Liver (tissue), 9 donors: ENCODE measurements around the gene FXYD4. TPM values are rescaled to one million over a fixed set of nuclear protein-coding genes. Genes with fewer than 3 reads are reported as not detected.

Source experiments
- DNase-seq: peaks from one replicate; pipeline ENCODE4 v3.0.0-alpha.2; 2017; ENCODE audit warnings: low spot score
- H3K27ac ChIP-seq, 2 donors: one replicate each; pipeline ENCODE4 v1.7.0; 2013; ENCODE audit warnings: inconsistent platforms in 2 of 2, low read length in 2 of 2, control low read depth in 1 of 2, low read depth in 1 of 2, mild to moderate bottlenecking in 1 of 2
- H3K27me3 ChIP-seq, 4 donors: one replicate each; pipeline versions ENCODE4 v1.6.1 to v1.7.0; 2013; ENCODE audit warnings: low read length in 3 of 4, inconsistent platforms in 1 of 4, mild to moderate bottlenecking in 1 of 4, moderate library complexity in 1 of 4; ENCODE audit not compliant: control insufficient read depth in 4 of 4, insufficient read depth in 4 of 4
- H3K36me3 ChIP-seq, 4 donors: one replicate each; pipeline versions ENCODE4 v1.6.1 to v1.7.0; 2013; ENCODE audit warnings: low read length in 3 of 4, mild to moderate bottlenecking in 3 of 4, low read depth in 1 of 4, moderate library complexity in 1 of 4; ENCODE audit not compliant: control insufficient read depth in 4 of 4, insufficient read depth in 3 of 4
- H3K4me1 ChIP-seq, 4 donors: one replicate each; pipeline versions ENCODE4 v1.6.1 to v1.7.0; 2013; ENCODE audit warnings: low read length in 3 of 4, mild to moderate bottlenecking in 3 of 4, moderate library complexity in 1 of 4; ENCODE audit not compliant: control insufficient read depth in 4 of 4, insufficient read depth in 4 of 4
- H3K4me3 ChIP-seq, 3 donors: one replicate each; pipeline versions ENCODE4 v1.6.1 to v1.7.0; 2013; ENCODE audit warnings: low read length in 3 of 3, control low read depth in 1 of 3, low read depth in 1 of 3, mild to moderate bottlenecking in 1 of 3
- H3K9ac ChIP-seq, 2 donors: one replicate each; pipeline ENCODE4 v1.7.0; 2013; ENCODE audit warnings: low read length in 2 of 2, mild to moderate bottlenecking in 2 of 2, moderate library complexity in 2 of 2, control low read depth in 1 of 2, low read depth in 1 of 2
- H3K9me3 ChIP-seq, 4 donors: one replicate each; pipeline versions ENCODE4 v1.6.1 to v1.7.0; 2013; ENCODE audit warnings: low read length in 3 of 4; ENCODE audit not compliant: control insufficient read depth in 4 of 4
- FOXA1 ChIP-seq: IDR thresholded peaks from 2 replicates; pipeline ENCODE4 v1.6.1; 2016; ENCODE audit warnings: antibody characterized with exemption
- FOXA2 ChIP-seq: IDR thresholded peaks from 2 replicates; pipeline ENCODE4 v1.6.1; 2016; ENCODE audit warnings: antibody characterized with exemption
- HNF4A ChIP-seq, 2 donors: conservative IDR thresholded peaks; 2 replicates each; pipeline ENCODE4 v1.6.1; 2016; ENCODE audit warnings: antibody characterized with exemption in 2 of 2, mild to moderate bottlenecking in 2 of 2
- HNF4G ChIP-seq: IDR thresholded peaks from 2 replicates; pipeline ENCODE4 v1.6.1; 2016; ENCODE audit warnings: antibody characterized with exemption
- JUND ChIP-seq, 2 donors: IDR thresholded peaks; 2 replicates each; pipeline ENCODE4 v1.6.1; 2016; ENCODE audit warnings: antibody characterized with exemption in 2 of 2
- NR2F2 ChIP-seq: IDR thresholded peaks from 2 replicates; pipeline ENCODE4 v1.6.1; 2016; ENCODE audit warnings: antibody characterized with exemption
- RXRA ChIP-seq, 2 donors: IDR thresholded peaks; 2 replicates each; pipeline ENCODE4 v1.6.1; 2017 to 2018; ENCODE audit warnings: antibody characterized with exemption in 2 of 2, mild to moderate bottlenecking in 1 of 2
- YY1 ChIP-seq: IDR thresholded peaks from 2 replicates; pipeline ENCODE4 v1.6.1; 2016; ENCODE audit warnings: antibody characterized with exemption, mild to moderate bottlenecking
- WGBS: extraction: QIAGEN DNeasy Blood & Tissue Kit; methylation state at CpG from one replicate; pipeline ENCODE4 v1.1.7; 2013; 5-methylcytosine and 5-hydroxymethylcytosine counted together
- polyA plus RNA-seq, 2 donors: library from polyadenylated mRNA; stranded (reverse) in 1 of 2; unstranded in 1 of 2; fragments of 200-250 nt in 1 of 2; fragments of >200 nt in 1 of 2; fragmentation: Nextera tagmentation in 1 of 2; extraction: Ambion mirVana in 1 of 2; gene quantifications; one replicate each; pipeline versions ENCODE4 v1.2.1 to v1.2.3, GENCODE V29; 2013 to 2015
- total RNA-seq, 2 donors: library from RNA; depleted of rRNA; stranded (reverse); fragments of >200 nt; gene quantifications; one replicate each; pipeline ENCODE4 v1.2.3, GENCODE V29; 2014
- TF ChIP-seq, protein P1 (sequence below): IDR thresholded peaks from 2 replicates; pipeline ENCODE4 v1.6.1; 2016; ENCODE audit warnings: antibody characterized with exemption, mild to moderate bottlenecking
- TF ChIP-seq, protein P2 (sequence below): IDR thresholded peaks from 2 replicates; pipeline ENCODE4 v1.6.1; 2016; ENCODE audit warnings: antibody characterized with exemption
- TF ChIP-seq, protein P3 (sequence below): fragments of 150-350 bp; IDR thresholded peaks from 2 replicates; pipeline ENCODE4 v1.5.1; 2017; ENCODE audit warnings: improper control_type of control experiment, low read depth, low read length; ENCODE audit not compliant: missing input control
- TF ChIP-seq, protein P4 (sequence below): IDR thresholded peaks from 2 replicates; pipeline ENCODE4 v1.6.1; 2016; ENCODE audit warnings: antibody characterized with exemption
- TF ChIP-seq, protein P5 (sequence below): IDR thresholded peaks from 2 replicates; pipeline ENCODE4 v1.6.1; 2016; ENCODE audit warnings: antibody characterized with exemption
- donor health status: healthy.
- donor health status: healthy.
- donor health status: healthy.
- donor health status: healthy.
- donor health status: healthy.

FXYD4 gene
- total and polyA plus RNA-seq, 4 donors: not detected

DNA sequence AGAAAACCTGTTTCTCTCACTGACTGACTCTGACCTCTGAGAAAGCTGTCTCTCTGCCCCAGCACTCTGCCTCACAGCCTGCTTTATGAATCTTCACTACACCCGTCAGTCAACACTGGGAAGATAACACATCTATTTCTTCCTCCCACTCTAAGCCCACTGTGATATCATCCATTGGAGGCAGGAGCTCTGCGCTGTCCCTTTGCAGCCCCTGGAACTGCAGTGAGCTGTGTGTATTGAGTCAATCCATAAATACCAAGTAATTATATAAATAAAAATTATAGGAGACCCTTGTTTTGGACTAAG lies 17.2 kb upstream of the FXYD4 start (continued):
- TF ChIP-seq, protein P1, sequence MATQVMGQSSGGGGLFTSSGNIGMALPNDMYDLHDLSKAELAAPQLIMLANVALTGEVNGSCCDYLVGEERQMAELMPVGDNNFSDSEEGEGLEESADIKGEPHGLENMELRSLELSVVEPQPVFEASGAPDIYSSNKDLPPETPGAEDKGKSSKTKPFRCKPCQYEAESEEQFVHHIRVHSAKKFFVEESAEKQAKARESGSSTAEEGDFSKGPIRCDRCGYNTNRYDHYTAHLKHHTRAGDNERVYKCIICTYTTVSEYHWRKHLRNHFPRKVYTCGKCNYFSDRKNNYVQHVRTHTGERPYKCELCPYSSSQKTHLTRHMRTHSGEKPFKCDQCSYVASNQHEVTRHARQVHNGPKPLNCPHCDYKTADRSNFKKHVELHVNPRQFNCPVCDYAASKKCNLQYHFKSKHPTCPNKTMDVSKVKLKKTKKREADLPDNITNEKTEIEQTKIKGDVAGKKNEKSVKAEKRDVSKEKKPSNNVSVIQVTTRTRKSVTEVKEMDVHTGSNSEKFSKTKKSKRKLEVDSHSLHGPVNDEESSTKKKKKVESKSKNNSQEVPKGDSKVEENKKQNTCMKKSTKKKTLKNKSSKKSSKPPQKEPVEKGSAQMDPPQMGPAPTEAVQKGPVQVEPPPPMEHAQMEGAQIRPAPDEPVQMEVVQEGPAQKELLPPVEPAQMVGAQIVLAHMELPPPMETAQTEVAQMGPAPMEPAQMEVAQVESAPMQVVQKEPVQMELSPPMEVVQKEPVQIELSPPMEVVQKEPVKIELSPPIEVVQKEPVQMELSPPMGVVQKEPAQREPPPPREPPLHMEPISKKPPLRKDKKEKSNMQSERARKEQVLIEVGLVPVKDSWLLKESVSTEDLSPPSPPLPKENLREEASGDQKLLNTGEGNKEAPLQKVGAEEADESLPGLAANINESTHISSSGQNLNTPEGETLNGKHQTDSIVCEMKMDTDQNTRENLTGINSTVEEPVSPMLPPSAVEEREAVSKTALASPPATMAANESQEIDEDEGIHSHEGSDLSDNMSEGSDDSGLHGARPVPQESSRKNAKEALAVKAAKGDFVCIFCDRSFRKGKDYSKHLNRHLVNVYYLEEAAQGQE: no peak
- TF ChIP-seq, protein P2, sequence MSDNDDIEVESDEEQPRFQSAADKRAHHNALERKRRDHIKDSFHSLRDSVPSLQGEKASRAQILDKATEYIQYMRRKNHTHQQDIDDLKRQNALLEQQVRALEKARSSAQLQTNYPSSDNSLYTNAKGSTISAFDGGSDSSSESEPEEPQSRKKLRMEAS: no peak

DNA sequence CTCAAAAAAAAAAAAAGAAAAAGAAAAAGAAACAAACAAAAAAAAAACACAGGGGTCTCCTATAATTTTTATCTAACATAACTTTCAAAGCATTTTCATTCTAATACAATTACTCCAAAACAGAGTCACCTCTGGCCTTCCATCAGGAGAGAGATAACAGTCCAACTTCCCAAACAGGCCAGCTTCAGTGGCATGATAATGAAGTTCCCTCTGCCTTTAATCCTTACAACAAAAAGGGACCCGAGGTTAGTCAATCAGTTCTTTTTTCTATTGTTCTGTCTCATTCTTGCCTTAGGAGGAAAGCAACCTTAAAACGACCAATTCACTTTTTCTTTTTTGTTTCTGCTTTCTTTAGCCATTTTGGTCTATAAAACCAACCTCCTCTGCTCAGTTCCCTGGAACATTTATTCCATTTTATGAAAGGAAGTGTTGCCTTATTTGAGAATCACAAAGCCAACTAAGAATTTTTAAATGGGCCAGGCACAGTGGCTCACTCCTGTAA lies 16.5 kb upstream of the FXYD4 start:
- TF ChIP-seq FOXA1 (no peak), JUND (IDR thresholded peaks at IDR 0.05) (no peak), FOXA2 (no peak), HNF4A (conservative IDR thresholded peaks at IDR 0.05) (no peak), YY1 (no peak), NR2F2 (no peak), RXRA (IDR thresholded peaks at IDR 0.05) (no peak), HNF4G (no peak)
- TF ChIP-seq, protein P3, sequence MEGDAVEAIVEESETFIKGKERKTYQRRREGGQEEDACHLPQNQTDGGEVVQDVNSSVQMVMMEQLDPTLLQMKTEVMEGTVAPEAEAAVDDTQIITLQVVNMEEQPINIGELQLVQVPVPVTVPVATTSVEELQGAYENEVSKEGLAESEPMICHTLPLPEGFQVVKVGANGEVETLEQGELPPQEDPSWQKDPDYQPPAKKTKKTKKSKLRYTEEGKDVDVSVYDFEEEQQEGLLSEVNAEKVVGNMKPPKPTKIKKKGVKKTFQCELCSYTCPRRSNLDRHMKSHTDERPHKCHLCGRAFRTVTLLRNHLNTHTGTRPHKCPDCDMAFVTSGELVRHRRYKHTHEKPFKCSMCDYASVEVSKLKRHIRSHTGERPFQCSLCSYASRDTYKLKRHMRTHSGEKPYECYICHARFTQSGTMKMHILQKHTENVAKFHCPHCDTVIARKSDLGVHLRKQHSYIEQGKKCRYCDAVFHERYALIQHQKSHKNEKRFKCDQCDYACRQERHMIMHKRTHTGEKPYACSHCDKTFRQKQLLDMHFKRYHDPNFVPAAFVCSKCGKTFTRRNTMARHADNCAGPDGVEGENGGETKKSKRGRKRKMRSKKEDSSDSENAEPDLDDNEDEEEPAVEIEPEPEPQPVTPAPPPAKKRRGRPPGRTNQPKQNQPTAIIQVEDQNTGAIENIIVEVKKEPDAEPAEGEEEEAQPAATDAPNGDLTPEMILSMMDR: no peak
- TF ChIP-seq, protein P2: no peak
- TF ChIP-seq, protein P4, sequence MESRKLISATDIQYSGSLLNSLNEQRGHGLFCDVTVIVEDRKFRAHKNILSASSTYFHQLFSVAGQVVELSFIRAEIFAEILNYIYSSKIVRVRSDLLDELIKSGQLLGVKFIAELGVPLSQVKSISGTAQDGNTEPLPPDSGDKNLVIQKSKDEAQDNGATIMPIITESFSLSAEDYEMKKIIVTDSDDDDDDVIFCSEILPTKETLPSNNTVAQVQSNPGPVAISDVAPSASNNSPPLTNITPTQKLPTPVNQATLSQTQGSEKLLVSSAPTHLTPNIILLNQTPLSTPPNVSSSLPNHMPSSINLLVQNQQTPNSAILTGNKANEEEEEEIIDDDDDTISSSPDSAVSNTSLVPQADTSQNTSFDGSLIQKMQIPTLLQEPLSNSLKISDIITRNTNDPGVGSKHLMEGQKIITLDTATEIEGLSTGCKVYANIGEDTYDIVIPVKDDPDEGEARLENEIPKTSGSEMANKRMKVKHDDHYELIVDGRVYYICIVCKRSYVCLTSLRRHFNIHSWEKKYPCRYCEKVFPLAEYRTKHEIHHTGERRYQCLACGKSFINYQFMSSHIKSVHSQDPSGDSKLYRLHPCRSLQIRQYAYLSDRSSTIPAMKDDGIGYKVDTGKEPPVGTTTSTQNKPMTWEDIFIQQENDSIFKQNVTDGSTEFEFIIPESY: no peak
- TF ChIP-seq, protein P5, sequence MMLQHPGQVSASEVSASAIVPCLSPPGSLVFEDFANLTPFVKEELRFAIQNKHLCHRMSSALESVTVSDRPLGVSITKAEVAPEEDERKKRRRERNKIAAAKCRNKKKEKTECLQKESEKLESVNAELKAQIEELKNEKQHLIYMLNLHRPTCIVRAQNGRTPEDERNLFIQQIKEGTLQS: no peak
- TF ChIP-seq, protein P1: no peak
- no peak overlapping the region for H3K4me3 ChIP-seq
- no peaks in the 10 kb centered on the region for H3K36me3 ChIP-seq
- peaks cover 0 to 1% (median 0%) of the 10 kb centered on the region in 4 donors for H3K4me1 ChIP-seq
- no peak for DNase-seq
- WGBS: 29% methylated on average over 2 of the region's 2 CpGs
- H3K27ac ChIP-seq: no peak overlapping the region
- no peaks in the 10 kb centered on the region for H3K9me3 ChIP-seq
- H3K27me3 ChIP-seq: no peaks in the 10 kb centered on the region
- no peak overlapping the region for H3K9ac ChIP-seq
